Stimulated activated CD4-positive, alpha-beta T cell treated with anti-CD3 and anti-CD28 coated beads, Interleukin-15, amount 100 ng/mL, for 48 hours (primary cell): ENCODE results near the gene ST6GALNAC6.

Experiments
- DNase-seq, 2 donors: peaks; one replicate each; pipeline ENCODE4 v3.0.0-alpha.2; 2020; ENCODE audit warnings: low read depth in 2 of 2

Gene ST6GALNAC6, protein sequence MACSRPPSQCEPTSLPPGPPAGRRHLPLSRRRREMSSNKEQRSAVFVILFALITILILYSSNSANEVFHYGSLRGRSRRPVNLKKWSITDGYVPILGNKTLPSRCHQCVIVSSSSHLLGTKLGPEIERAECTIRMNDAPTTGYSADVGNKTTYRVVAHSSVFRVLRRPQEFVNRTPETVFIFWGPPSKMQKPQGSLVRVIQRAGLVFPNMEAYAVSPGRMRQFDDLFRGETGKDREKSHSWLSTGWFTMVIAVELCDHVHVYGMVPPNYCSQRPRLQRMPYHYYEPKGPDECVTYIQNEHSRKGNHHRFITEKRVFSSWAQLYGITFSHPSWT

DNA sequence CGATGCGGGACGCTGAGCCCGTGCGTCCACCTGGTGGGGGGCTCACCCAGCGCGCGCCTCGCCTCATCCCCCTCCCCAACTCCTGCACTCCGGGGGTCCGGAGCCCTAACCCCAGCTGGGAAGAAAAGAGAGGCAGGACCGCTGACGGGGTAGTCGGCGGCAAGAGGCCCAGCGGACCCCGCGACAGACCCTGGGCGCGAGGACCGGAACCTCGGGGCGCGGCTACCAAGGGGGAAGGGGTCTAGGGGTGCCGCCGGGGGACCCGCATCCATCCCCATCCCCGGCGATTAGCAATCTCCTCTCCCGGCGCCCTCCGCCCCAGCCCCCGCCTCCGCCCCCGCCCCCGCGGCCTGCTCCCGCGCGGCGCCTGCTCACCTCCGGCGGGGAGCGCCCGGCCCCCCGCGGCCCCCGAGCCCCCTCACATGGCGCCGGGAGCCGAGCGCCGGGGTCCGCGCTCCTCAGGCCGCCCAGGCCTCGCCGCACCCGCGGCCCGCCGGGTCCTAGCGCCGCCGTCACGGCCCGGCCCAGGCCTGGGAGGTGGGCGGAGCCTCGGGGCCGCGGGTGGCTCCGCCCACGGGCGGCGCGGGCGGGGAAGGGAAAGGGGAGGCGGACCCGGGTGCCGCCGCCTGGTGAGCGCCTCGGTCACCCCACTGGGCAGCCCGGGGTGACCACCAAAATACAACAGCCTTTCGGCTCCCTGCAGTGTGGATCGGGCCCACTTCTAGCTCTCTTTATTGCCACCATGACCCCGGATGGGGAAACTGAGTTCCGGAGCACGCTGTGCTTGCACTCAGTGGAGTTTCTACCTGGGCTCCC, at the start of gene ST6GALNAC6:
TSS of gene ST6GALNAC6 (minus strand) at position 476 of the 816 bp plus-strand sequence. CDS start 1,622 bp downstream, outside the sequence.
- peak in 1 of 2 donors; percentile 71 for DNase-seq

DNA sequence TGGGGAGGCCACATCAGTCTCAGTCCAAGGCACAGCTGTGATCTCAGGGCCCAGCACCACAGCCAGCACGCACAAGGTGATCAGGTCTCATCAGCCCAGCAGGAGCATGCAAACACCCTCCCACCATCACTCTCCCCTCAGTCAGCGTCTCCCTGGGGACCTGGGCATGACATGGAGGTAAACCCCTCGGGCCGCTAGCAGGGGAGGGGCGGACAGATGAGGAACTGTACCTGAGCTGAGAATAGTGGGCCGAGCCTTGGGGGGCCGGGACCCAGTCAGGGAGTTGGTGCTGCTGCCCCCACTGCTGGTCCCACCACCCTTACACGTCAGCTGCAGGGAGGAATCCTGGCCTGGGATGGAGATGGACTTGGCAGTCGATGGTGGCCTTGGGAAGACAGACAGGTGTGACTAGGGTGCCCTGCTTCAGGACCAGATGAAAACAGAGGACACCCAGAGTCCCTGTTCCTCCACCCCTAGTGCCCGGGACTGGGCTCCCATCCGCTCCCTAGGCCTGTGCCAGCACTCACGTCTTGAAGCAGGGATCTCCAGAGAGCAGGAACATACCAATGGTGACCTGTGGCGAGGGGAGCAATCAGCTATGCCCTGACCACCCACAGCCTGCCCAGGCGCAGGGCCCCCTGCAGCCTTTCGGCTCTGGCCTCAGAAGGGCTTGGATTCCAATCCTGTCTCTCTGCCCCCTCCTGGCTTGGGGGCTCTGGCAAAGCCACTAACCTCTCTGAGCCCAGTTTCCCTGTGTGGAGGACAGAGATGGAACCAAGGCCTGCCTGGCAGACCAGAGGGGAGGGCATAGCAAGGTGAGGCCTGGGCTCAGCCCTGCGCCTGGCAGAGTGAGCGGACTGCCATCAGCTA, 48.7 kb upstream of the ST6GALNAC6 start:
- DNase-seq = no peak

DNA sequence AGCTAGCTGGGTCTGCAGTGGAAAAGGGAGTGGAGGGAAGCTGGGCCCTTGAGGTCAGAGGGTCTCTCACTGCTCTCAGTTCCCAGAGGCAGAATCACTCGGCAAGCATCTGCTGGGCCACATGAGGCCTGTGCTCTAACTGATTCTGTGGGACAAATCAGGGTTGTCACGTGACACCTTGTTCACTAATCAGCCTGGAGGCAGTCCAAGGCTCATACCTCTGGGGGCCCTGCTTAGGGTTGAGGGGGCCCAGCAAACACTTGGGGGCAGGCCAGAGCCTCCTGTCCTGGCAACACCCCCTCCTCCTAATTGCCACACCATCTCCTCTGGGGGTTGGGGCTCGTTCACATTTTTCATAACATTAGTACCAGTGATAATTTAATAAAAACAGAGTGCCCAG, 47.3 kb upstream of the ST6GALNAC6 start:
- DNase-seq = no peak

DNA sequence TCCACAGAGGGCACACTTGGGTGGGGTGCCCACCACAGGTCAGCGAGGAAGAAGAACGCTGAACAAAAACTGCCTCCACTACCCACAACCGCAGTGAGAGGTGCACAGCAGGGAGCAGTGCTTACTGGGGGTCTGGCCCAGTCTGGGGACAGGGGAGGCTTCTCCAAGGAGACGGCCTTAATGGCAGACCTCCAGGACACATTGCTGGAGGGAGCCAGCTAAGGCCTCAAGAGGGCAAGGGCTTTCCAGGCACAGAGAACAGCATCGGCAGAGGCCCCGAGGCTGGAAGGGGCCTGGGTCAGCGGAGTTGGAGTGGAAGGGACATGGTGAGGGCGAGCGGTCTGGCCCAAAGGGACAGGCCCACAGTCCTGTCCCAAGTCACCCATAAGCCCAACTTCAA, 46.5 kb upstream of the ST6GALNAC6 start:
- DNase-seq = no peak

DNA sequence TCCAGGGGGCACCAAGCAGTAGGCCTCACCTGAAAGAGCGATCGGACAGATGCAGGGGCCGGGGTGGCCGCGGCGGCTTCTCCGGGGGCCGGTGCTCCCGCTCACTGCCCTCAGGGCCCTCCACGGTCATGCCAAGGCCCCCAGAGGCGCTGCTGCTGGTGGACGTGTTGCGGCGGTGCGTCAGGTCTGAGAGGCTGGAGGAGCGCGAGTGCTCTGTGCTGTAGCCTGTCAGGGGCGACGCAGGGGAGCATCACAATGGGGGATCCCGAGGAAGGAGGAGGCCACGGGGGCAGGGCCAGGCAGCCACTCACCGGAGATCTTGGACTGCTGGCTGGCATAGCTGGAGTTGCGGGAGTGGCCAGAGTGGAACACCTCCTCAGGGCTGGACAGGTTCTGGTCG, 45.9 kb upstream of the ST6GALNAC6 start:
- DNase-seq = no peak

DNA sequence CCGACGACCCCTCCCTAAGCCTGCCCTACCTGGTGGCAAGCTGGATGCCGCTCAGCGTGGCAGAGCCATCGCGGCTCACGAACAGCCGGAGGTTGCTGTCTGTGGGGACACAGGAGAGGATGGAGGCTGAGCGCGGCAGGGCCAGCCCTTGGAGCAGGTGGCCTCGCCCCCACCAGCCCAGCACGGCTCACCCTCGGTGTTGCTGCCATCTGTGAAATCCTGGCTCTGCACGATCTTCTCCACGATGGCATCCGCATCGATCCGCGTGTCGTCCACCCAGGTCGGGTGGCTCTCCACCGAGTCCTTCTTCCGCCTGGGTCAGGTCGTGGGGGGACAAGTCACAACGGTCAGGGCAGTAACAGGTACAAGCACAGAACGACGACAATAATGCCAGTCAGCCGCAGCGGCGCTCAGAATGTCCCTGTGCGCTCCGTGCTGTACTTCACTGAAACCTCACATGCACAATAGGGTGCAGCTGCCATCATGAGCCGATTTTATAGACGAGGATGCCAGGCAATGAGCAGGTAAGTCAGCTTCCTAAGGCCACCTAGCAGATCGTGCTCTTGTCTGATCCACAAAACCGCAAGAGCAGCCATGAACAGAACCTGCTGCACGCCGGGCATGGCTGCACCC, 45.3 kb upstream of the ST6GALNAC6 start:
- DNase-seq = no peak

DNA sequence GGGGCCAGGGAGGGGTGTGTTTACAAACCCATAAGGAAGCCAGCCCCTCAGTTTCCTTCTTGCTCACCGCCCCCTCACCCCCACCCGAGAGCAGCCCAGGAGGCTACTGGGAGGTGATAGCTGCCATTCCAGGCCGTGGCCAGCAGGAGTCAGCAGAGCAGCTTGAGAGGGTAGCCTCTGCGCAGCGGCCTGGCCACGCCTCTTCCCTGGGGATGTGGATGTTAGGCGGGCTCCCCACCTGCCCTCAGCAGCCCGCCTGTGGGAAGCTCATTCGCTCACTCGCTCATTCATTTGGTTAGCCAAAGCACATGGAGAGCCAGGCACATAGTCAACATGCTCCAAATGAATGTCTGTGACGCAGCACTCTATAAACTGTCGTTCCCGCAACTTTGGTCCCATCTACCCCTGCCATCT, 44.3 kb upstream of the ST6GALNAC6 start:
- peak; percentile 64 to 82 for DNase-seq

DNA sequence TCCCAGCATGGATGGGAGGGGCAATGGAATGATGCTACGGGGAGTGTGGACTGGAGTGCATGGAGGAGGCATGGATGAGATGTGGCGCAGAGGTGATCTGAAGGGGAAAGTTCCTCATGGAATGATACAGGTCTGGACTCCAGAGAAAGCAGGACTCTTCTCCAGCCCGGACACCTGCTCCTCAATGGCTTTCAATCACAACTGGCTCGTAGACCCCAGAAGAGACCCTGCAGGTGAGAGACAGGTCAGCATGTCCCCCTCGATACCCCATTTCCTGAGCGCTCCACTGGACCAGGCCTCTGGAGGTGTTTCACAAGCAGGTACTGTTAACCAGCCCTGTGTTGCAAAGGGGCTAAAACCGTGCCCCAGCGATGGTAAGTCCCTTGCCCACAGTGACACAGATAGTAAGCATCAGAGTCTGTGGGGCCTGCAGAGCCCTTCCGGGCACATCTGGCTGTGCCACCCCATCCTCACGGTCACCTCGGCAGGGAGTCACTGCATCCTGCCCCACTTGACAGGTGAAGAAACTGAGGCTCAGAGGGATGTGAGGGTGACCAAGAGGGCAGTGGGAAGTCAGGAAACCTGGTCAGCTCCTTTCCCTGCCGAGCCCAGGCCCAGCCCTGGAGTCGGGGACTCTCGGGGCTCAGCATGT, 43.7 kb upstream of the ST6GALNAC6 start:
- DNase-seq = no peak

DNA sequence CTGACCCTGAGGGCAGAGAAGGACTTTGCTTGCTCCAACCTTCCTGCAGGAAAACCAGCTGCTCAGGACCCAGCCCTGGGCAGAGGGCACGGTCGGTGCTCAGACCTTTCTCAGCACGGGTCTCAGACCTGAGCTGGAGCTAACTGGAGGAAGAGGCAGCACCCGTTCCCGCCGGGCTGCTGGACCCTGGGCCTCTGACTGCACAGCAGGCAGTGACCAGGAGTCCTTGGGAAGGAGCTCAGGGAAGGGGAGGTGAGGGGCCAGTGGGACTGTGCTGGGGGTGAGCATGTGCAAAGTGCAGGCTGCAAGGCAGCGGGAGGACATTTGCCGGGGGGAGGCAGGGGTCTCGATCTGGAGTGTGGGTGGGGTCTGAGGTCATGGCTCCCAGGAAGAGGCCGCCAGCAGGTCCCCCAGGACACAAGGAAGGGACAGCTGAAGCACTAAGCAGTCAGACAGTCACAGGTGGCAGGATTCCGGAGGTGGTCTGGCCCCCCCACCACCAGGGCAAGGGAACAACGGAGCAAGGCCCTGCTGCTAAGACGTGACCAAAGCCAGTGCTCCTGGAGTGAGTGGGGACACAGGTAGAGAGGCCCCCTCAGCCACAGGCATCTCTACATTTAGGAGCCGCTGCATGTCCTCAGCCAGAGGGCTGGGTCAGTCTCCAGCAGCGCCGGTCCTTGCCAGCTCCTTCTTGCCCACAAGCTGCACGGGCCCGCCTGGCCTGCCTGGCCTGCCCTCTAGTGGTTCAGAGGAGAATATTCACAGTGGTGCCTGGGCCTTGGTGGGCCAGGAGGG, 43.0 kb upstream of the ST6GALNAC6 start:
- DNase-seq = no peak

DNA sequence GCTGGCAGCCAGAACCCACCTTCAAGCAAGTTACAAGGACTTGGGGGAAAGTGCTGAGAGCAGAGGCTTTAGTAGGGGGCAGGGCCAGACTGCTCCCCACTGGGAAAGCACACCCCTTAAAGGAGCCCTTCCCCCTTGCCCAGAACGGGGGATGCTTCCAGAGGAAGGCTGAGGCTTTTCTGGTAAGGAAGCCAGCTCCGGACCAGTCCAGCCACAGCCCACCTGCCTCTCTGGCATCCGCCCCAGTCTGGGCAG, 42.5 kb upstream of the ST6GALNAC6 start:
- no peak for DNase-seq

DNA sequence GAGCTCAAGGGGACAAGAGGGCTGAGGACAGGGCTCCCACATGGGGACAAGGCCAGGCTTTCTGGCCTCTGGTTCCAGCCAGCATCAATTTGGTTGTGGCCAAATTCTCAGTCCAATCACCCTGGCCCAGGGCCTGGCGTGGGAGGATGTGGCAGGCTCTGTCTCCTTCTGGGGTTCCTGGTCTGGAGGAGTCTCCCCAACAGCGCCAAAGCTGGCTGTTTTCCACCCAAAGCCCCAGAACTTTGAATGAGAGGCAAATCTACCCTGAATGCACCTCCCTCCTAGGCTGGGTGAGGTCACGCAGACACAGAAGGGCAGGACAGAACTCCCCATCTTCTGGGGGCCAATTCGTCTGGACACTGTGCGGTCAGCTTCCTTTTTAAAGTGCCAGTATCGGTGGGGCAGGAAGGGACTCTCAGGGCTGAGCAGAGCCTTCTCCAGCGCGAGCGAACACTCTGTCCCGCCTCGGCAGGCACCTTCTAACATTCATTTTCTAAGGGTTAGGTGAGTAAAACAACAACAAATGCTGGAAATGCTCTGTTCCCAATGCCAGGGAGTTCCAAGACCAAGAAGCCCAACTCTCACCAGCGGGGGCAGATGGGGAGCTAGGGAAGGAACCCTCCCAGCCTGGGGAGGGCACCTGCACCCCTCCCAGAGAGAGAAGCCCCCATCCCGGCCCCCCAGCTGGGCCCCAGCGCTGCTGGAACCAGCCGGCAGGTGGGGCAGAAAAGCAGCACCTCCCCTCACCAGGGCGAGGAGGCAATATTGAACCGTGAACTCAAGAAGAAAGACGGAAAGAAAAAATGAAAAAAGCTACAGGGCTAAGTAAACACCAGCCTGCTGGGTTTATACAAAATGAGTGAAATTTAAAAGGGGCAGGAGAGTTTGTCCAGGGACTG, 41.9 kb upstream of the ST6GALNAC6 start:
- no peak for DNase-seq

DNA sequence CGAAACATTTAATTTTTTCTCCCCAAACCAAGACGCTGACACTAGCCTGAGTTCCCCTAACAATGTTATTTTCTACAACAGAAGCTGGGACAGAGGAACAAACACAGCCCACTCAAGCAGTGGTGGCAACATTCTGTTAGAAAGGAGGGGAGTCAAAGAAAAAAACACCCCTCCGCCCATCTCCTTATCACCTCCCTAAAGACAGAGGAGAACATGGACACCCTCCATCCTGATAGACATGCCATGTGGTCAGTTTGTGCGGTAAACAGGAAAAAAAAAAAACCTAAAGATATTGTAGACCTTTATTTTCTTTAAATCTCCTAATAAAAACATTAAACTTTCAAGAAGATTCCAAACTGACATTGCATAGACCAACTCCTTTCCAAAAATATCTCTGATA, 41.2 kb upstream of the ST6GALNAC6 start:
- no peak for DNase-seq

DNA sequence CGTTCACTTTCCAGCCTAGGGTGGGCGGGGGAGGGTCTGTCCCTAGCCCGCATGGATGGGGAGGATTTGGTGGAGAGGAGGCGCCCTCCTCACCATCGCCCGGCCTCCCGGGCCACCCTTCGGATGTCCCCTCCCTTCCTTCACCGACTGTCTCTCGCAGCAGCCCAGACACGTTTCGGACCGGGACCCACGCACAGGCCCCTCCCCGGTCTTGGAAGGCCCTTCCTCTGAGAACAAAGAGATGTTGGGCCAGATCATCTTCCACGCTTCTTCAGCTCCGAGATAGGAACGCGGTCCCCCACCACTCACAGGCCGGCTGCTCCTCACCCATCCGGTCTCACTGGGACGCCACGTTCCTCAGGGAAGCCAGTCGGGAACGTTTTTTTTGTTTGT, 38.9 kb upstream of the ST6GALNAC6 start:
- no peak for DNase-seq

DNA sequence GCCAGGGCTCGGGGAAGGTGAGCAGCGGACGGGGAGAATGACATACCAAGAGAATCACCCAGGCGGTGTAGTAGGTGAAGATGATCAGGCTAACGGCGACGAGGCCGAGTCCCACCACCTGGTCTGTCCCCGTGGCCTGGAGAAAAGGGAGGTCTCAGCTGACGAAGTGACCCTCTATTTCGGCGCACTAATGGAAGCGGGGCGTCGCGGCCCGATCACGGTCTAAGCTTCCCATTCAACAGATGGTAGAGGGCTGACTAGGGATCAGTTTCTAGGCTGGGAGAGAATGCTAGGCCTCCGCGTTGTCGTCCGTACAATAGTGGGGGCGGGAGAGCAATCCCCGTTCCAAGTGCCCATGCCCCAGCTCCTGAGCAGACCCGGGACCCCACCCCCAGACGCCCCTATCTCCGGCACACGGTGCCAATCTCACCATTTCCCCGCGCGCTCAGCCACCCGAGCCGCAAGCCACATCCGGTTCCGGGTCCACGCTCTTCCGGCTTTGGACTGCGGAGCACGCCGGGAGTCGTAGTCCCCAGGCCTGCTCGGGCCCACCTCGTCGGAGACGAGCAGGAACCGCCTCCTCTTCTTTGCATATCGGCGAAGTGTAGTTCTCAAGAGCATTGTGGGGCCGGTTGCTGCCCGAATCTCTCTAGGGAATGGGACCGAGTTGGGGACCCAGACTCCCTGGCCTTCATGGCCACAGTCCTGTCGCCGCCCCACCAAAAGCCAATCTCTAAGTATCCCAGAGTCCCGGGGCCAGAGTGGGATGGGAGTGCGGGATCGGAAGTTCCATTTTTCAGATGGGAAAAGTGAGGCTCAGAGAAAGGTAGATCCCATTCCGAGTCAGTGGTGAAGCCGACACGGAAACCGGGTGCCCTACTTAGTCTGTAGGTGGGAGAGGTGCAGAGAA, 38.2 kb upstream of the ST6GALNAC6 start, which contains the start of gene DPM2:
TSS of gene DPM2 (minus strand) at position 467 of the 910 bp plus-strand sequence. CDS start at position 433, 34 bp downstream.
- DNase-seq = peak; percentile 77 to 81

DNA sequence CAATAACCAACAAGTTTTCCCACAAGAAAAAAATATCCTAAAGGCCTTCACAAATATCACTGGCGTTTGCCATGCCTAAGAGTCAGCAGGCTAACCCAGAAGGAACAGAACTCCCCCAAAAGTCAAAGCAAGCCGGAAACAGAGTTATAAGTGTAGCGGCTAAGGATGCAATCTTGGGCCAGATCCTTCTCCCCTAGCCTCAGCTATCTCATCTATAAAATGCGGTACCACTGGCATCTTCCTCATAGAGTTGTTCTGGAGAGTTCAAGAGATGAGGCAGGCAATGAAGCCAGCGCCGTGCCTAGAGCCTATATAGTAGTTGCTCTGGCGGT, 37.6 kb upstream of the ST6GALNAC6 start:
- DNase-seq = no peak

DNA sequence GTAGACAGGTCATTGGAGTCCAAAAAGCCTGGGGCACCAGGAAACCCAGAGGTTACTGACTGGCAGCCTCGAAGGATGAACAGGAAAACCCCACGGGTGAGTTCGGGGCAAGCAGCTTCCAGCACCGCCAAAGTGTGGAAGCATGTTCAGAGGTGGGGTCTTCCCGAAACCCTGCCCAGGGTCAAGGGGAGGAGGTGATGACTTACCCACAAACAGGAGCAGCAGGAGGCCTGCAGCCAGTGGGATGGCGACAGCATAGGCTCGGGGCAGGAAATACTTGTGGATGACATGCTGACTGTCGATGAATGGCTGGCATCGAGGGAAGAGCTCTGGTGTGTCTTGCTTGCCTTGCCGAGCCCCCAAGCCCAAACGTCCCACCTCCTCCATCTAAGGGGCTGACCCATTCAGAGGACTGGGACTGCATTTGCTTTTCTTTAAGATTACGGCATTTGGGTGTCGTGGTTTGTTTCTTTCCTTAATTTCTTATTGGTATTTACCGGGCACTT, 37.0 kb upstream of the ST6GALNAC6 start:
- DNase-seq = no peak

DNA sequence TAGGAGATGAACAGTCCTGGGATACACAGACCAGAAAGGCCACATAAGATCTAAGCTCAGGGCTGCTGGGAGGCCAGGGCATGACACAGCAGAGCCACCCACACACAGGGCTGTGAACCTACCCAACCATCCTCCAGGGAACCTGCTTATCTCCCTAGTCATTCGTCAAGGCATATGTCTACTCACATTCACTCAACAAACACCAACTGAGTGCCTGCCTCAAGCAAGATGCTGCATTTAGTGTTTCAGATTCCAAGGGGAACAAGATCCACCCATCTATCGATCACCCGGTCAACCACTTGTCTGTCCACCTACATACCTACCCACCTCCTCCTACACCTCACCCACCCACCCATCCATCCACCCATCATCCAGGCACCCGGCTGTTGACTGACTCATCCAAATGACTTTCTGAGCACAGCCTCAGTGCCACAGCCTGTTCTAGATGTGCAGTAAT, 36.4 kb upstream of the ST6GALNAC6 start:
- DNase-seq = no peak

DNA sequence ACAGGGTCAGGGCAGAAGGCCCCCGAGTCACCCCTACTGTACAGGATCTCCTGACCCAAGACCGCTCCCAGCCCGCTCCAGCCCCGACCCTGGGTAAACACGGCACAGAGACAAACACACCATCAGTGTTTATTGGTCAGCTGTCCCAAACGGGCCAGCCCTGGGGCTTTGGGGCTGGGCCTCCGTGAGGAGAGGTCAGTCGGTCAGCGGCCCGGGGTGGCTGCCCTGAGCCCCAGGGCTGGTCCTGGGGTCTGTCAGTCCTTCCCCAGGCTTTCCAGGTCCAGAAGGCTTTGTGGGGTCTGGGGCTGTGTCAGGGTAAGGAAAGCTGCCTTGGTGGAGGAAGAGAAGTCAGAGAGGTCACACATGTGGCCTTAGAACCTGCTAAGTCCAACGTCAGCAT, 35.6 kb upstream of the ST6GALNAC6 start:
- no peak for DNase-seq
